SK-N-SH (cell line): Measurements from ENCODE around the gene CDK1. TPM values are rescaled to one million over a fixed set of nuclear protein-coding genes. Genes with fewer than 3 reads are reported as not detected.

Source experiments
- CTCF ChIA-PET: fragments of 300-600, 350-600 bp; formaldehyde crosslinking; extraction: SDS; loops from one replicate; lab custom pipeline; 2021; lab: Yijun Ruan, JAX
- POLR2A ChIA-PET: fragments of 350-600 bp; sonication (Branson Sonifier 250); formaldehyde crosslinking; extraction: SDS; loops from one replicate; lab custom pipeline; 2020; ENCODE audit warnings: antibody characterized with exemption, inconsistent platforms; lab: Yijun Ruan, JAX
- DNase-seq: peaks from one replicate; pipeline ENCODE4 v3.0.0; 2012
- H2AFZ ChIP-seq: fragments of 200-600 bp; sonication (generic); 2 replicates; pipeline ENCODE4 v1.8.1; 2016; ENCODE audit warnings: antibody characterized with exemption, mild to moderate bottlenecking, low read depth
- H3F3A ChIP-seq: fragments of 200-600 bp; sonication (generic); replicated peaks from 2 replicates; pipeline ENCODE3; 2016; ENCODE audit warnings: antibody characterized with exemption, mild to moderate bottlenecking; ENCODE audit not compliant: insufficient read depth
- H3K27ac ChIP-seq, 2 experiments: fragments of 200-500 bp in 1 of 2; fragments of 200-600 bp in 1 of 2; sonication (Bioruptor generic) in 1 of 2; sonication (generic), shearing (Covaris generic) in 1 of 2; 2 replicates each; pipeline versions ENCODE4 v1.5.1 to v1.6.1; 2014 to 2016; ENCODE audit warnings: low read depth in 2 of 2, inconsistent platforms in 1 of 2, low read length in 1 of 2, mild to moderate bottlenecking in 1 of 2, mixed read lengths in 1 of 2
- H3K27me3 ChIP-seq: fragments of 200-600 bp; sonication (generic), shearing (Covaris generic); 2 replicates; pipeline ENCODE4 v1.6.1; 2016; ENCODE audit warnings: mixed run types; ENCODE audit not compliant: insufficient read depth
- H3K36me3 ChIP-seq, 2 experiments: fragments of 200-500 bp in 1 of 2; fragments of 200-600 bp in 1 of 2; sonication (Bioruptor generic) in 1 of 2; sonication (generic) in 1 of 2; replicated peaks in 1 of 2; 2 replicates each; pipeline versions ENCODE3 to v1.5.1; 2014 to 2016; ENCODE audit warnings: low read length in 1 of 2, mild to moderate bottlenecking in 1 of 2; ENCODE audit not compliant: insufficient read depth in 2 of 2, control insufficient read depth in 1 of 2
- H3K4me1 ChIP-seq, 2 experiments: fragments of 200-500 bp in 1 of 2; fragments of 200-600 bp in 1 of 2; sonication (Bioruptor generic) in 1 of 2; sonication (generic), shearing (Covaris generic) in 1 of 2; 2 replicates each; pipeline versions ENCODE4 v1.5.1 to v1.6.1; 2014 to 2016; ENCODE audit warnings: low read depth in 1 of 2, low read length in 1 of 2, mixed run types in 1 of 2; ENCODE audit not compliant: insufficient read depth in 2 of 2, control insufficient read depth in 1 of 2
- H3K4me2 ChIP-seq: fragments of 200-600 bp; sonication (generic), shearing (Covaris generic); 2 replicates; pipeline ENCODE4 v1.6.1; 2017; ENCODE audit warnings: mixed run types
- H3K4me3 ChIP-seq, 2 experiments: fragments of 200-500 bp in 1 of 2; fragments of 200-600 bp in 1 of 2; sonication (Bioruptor generic) in 1 of 2; sonication (generic), shearing (Covaris generic) in 1 of 2; 2 replicates each; pipeline versions ENCODE4 v1.5.1 to v1.8.1; 2014 to 2016; ENCODE audit warnings: low read depth in 2 of 2, inconsistent platforms in 1 of 2, low read length in 1 of 2, mild to moderate bottlenecking in 1 of 2, mixed read lengths in 1 of 2, moderate library complexity in 1 of 2
- H3K79me2 ChIP-seq: fragments of 200-600 bp; sonication (generic); 2 replicates; pipeline ENCODE4 v1.8.1; 2017; ENCODE audit warnings: mild to moderate bottlenecking; ENCODE audit not compliant: insufficient read depth
- H3K9ac ChIP-seq: fragments of 200-600 bp; sonication (generic); 2 replicates; pipeline ENCODE4 v1.6.1; 2017; ENCODE audit warnings: mixed run types
- H3K9me2 ChIP-seq: fragments of 200-600 bp; sonication (generic); 2 replicates; pipeline ENCODE4 v1.6.1; 2017; ENCODE audit warnings: mixed run types
- H3K9me3 ChIP-seq: fragments of 200-600 bp; sonication (generic); 2 replicates; pipeline ENCODE4 v1.6.1; 2017; ENCODE audit warnings: mixed run types, mild to moderate bottlenecking, moderate library complexity
- H4K20me1 ChIP-seq: fragments of 200-600 bp; sonication (generic); 2 replicates; pipeline ENCODE4 v1.6.1; 2017; ENCODE audit warnings: mild to moderate bottlenecking, mixed run types; ENCODE audit not compliant: insufficient read depth
- CHD2 ChIP-seq: fragments of 150-350 bp; IDR thresholded peaks from 2 replicates; pipeline ENCODE4 v1.6.1; 2018; ENCODE audit warnings: low read length; ENCODE audit not compliant: partially characterized antibody
- FOXJ3 ChIP-seq: sonication (generic); formaldehyde crosslinking; IDR thresholded peaks from 2 replicates; pipeline ENCODE4 v1.5.1; 2020; ENCODE audit warnings: mild to moderate bottlenecking, missing genetic modification reagents
- FOXM1 ChIP-seq: IDR thresholded peaks from 2 replicates; pipeline ENCODE4 v1.4.0; 2012; ENCODE audit warnings: low read depth, mild to moderate bottlenecking
- GABPA ChIP-seq: IDR thresholded peaks from 2 replicates; pipeline ENCODE4 v1.4.0; 2012; ENCODE audit warnings: low read depth, mild to moderate bottlenecking
- GATA2 ChIP-seq: sonication (generic); formaldehyde crosslinking; IDR thresholded peaks from 2 replicates; pipeline ENCODE4 v1.5.0; 2020; ENCODE audit warnings: mild to moderate bottlenecking, missing genetic modification reagents
- IRF3 ChIP-seq: fragments of 150-350 bp; IDR thresholded peaks from 2 replicates; pipeline ENCODE4 v1.6.1; 2016; ENCODE audit warnings: mild to moderate bottlenecking, low read depth, low read length
- MEF2A ChIP-seq: IDR thresholded peaks from 2 replicates; pipeline ENCODE4 v1.4.0; 2012; ENCODE audit warnings: low read depth, borderline replicate concordance
- NFIC ChIP-seq: IDR thresholded peaks from 2 replicates; pipeline ENCODE4 v1.4.0; 2012; ENCODE audit warnings: borderline replicate concordance
- RFX5 ChIP-seq: IDR thresholded peaks from 2 replicates; pipeline ENCODE4 v1.6.1; 2012; ENCODE audit warnings: mild to moderate bottlenecking, improper control_type of control experiment, low read length
- RXRA ChIP-seq: IDR thresholded peaks from 2 replicates; pipeline ENCODE4 v1.4.0; 2012; ENCODE audit warnings: low read depth, mild to moderate bottlenecking, borderline replicate concordance
- TCF12 ChIP-seq: IDR thresholded peaks from 2 replicates; pipeline ENCODE4 v1.4.0; 2012
- TEAD4 ChIP-seq: IDR thresholded peaks from 2 replicates; pipeline ENCODE4 v1.4.0; 2012; ENCODE audit warnings: mild to moderate bottlenecking, borderline replicate concordance; ENCODE audit not compliant: insufficient read depth
- YY1 ChIP-seq: IDR thresholded peaks from 2 replicates; pipeline ENCODE4 v1.4.0; 2012; ENCODE audit warnings: low read depth, mild to moderate bottlenecking
- ZBTB33 ChIP-seq: IDR thresholded peaks from 2 replicates; pipeline ENCODE4 v1.4.0; 2012; ENCODE audit warnings: low read depth, borderline replicate concordance
- WGBS: methylation state at CpG from one replicate; pipeline ENCODE4 v1.1.6; 2017; ENCODE audit warnings: low lambda C conversion rate; 5-methylcytosine and 5-hydroxymethylcytosine counted together
- polyA plus RNA-seq, 3 experiments: library from polyadenylated mRNA; depleted of rRNA; stranded (reverse); fragments of >200 nt; gene quantifications; 2 replicates each; pipeline ENCODE4 v1.2.3, GENCODE V29; 2012
- TF ChIP-seq, protein P1 (sequence below): IDR thresholded peaks from 2 replicates; pipeline ENCODE4 v1.4.0; 2012; ENCODE audit warnings: low read depth
- TF ChIP-seq, protein P2 (sequence below): fragments of 150-350 bp; IDR thresholded peaks from 2 replicates; pipeline ENCODE4 v1.6.1; 2017; ENCODE audit warnings: antibody characterized with exemption, low read length, low read depth, borderline replicate concordance

The CDK1 gene
- polyA plus RNA-seq, 1 of the 3 experiments (the other 2 are of a cell fraction), result 20.8 TPM

DNA sequence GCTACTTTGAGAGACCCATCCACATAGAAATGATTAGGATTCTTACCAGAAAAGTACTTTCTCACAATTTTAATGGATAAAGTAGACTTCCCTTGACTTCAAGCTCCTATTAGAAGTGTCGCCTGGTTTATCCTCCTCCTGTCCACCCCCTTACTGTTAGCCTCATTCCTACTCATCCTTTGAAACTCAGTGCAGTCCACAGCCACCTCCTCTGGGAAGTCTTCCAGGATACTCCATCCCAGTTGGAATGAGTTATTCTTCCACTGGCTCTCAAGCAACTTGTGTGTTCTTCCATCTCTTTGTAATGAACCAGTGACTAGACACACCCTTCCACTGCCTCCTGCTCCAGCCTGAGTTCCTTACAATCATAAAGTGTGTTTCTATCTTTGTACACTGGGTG is 25.1 kb upstream of the CDK1 start:
- ChIA-PET POLR2A (no interaction called here), CTCF (no interaction called here)
- 86% methylated on average over 1 of the region's 1 CpG for WGBS
- no peaks in the 10 kb centered on the region for H3K27me3 ChIP-seq
- H3K36me3 ChIP-seq, result no peaks in the 10 kb centered on the region
- no peak overlapping the region for H3K4me2 ChIP-seq
- no peak overlapping the region for H2AFZ ChIP-seq
- H3K9me3 ChIP-seq, result no peaks in the 10 kb centered on the region
- H4K20me1 ChIP-seq, result no peaks in the 10 kb centered on the region
- H3F3A ChIP-seq, result no peaks in the 10 kb centered on the region
- no peaks in the 10 kb centered on the region for H3K9me2 ChIP-seq
- H3K4me3 ChIP-seq, result no peak overlapping the region
- no peaks in the 10 kb centered on the region for H3K79me2 ChIP-seq
- no peak for DNase-seq
- H3K27ac ChIP-seq, result no peak overlapping the region
- H3K9ac ChIP-seq, result no peak overlapping the region
- TF ChIP-seq, protein P1, sequence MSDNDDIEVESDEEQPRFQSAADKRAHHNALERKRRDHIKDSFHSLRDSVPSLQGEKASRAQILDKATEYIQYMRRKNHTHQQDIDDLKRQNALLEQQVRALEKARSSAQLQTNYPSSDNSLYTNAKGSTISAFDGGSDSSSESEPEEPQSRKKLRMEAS, result no peak
- no peak for TF ChIP-seq RFX5
- TF ChIP-seq RXRA, result no peak
- no peak for TF ChIP-seq FOXM1
- TF ChIP-seq NFIC, result no peak
- no peak for TF ChIP-seq GATA2 (CRISPR knock-in tag)
- no peak for TF ChIP-seq IRF3
- TF ChIP-seq MEF2A, result no peak
- TF ChIP-seq YY1, result no peak
- no peak for TF ChIP-seq CHD2
- TF ChIP-seq ZBTB33, result no peak
- TF ChIP-seq TCF12, result no peak
- TF ChIP-seq FOXJ3 (CRISPR knock-in tag), result no peak
- TF ChIP-seq, protein P2, sequence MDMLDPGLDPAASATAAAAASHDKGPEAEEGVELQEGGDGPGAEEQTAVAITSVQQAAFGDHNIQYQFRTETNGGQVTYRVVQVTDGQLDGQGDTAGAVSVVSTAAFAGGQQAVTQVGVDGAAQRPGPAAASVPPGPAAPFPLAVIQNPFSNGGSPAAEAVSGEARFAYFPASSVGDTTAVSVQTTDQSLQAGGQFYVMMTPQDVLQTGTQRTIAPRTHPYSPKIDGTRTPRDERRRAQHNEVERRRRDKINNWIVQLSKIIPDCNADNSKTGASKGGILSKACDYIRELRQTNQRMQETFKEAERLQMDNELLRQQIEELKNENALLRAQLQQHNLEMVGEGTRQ, result no peak
- TF ChIP-seq GABPA, result no peak
- no peak for TF ChIP-seq TEAD4
- H3K4me1 ChIP-seq, result peaks cover 4 to 7% of the 10 kb centered on the region in 2 experiments; a peak in 3 of 4 replicates
